SKM-1 (cell line): Measurements from ENCODE around the gene ATF1.
A peak's percentile ranks its signal among the peaks of the same experiment; 100 is the strongest.
"Not testable (repeated sequence)": the region's sequence is repeated elsewhere in the genome, so short reads cannot be mapped to it uniquely, and the experiment has no call there.

ENCODE experiments used
- DNase-seq: peaks from one replicate; lab custom pipeline; 2025; ENCODE audit not compliant: unreplicated experiment; lab: John Stamatoyannopoulos, UW

ATF1 gene

GRCh38 chr12:50790081-50790480 is 26.2 kb downstream of the ATF1 start:
- no peak for DNase-seq

DNA sequence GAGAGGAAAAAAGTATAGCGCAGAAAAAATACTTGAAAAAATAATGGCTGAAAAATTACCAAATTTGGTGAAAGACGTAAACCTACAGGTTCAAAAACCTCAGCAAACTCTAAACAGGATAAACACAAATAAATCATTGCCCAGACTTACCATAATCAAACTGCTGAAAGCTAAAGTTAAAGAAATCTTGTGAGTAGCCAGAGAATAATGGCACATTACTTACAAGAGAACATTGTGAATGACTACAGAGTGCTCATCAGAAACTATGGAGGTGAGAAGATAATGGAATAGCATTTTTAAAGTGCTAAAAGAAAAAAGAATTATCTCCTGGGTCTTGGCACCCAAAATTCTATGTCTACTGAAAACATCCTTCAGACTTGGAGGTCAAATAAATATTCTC is 36.0 kb downstream of the ATF1 start:
- no peak for DNase-seq

DNA sequence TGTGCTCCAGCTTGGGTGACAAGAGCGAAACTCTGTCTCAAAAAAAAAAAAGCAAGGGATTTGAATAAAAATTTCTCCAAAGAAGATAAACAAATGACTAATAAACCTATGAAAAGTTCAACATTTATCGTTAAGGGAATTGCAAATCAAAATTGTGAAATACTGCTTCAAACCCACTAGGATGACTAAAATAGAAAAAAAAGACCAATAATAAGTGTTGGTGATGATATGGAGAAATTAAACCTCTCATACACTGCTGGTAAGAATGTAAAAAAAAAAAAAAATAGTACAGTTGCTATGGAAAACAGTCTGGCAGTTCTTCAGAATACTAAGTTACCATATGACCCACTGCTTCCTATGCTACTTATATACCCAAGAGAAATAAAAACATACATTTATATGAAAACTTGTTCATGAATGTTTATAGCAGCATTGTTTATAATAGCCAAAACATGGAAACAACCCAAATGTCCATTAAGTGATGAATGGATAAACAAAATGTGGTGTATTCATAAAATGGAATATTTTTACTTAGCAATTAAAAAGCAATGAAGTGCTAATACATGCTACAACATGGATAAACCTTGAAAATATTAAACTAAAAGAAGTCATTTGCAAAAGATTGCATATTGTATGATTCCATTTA is 39.5 kb downstream of the ATF1 start:
- no peak for DNase-seq

- DNase-seq: no peak
These were observed 42.3 kb downstream of the ATF1 start for GRCh38 chr12:50806176-50806575.

DNA sequence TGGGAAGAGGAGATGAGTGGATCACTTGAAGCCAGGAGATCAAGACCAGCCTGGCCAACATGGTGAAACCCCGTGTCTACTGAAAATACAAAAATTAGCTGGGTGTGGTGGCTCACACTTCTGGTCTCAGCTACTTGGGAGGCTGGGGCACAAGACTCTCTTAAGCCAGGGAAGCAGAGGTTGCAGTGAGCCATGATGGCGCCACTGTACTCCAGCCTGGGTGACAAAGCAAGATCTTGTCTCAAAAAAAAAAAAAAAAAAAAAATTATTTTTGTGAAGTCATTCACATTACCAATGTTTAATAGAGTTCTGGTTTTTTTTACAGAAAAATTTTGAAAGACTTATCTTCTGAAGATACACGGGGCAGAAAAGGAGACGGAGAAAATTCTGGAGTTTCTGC is 45.2 kb downstream of the ATF1 start:
- not testable (repeated sequence) for DNase-seq

- DNase-seq: not testable (repeated sequence)
These were observed 51.0 kb downstream of the ATF1 start for GRCh38 chr12:50814921-50815320.

DNA sequence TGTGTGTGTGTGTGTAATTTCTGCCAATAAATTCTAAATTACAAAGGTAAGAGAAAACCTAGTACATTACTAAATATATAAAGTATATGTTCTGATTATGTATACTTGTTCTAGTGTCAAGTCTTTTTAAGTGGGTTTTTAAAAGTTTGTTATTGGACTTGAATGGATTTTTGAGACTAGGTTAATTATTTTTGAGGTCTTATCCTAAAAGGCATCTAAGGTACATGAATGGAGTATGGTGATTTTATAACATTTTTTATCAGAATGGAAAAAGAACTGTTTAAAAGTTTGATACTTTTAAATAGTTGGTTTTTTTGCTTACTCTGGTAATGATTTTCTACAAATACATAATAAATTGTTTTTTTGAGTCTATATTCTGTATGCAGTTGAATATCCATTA is 56.3 kb downstream of the ATF1 start:
- no peak for DNase-seq

- no peak for DNase-seq
These were observed 58.2 kb downstream of the ATF1 start for GRCh38 chr12:50822082-50822481.

DNA sequence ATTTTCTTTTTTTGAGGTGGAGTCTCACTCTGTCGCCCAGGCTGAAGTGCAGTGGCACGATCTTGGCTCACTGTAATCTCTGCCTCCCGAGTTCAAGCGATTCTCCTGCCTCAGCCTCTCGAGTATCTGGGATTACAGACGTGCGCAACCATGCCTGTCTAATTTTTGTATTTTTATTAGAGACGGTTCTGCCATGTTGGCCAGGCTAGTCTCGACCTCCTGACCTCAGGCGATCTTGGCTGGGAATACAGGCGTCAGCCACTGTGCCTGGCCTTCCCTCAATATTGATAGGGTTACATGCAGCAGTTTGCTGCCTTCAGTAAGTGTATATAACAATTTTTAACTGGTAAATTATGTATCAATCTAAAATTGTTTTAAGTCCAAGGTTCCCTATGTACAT is 59.8 kb downstream of the ATF1 start:
- not testable (repeated sequence) for DNase-seq

- no peak for DNase-seq
These were observed 61.0 kb downstream of the ATF1 start for GRCh38 chr12:50824914-50825313.

GRCh38 chr12:50825372-50825838 is 61.5 kb downstream of the ATF1 start:
- DNase-seq: peak; percentile 20

- no peak for DNase-seq
These were observed 64.2 kb downstream of the ATF1 start for GRCh38 chr12:50828121-50828520.

- no peak for DNase-seq
These were observed 65.0 kb downstream of the ATF1 start for GRCh38 chr12:50828886-50829285.

DNA sequence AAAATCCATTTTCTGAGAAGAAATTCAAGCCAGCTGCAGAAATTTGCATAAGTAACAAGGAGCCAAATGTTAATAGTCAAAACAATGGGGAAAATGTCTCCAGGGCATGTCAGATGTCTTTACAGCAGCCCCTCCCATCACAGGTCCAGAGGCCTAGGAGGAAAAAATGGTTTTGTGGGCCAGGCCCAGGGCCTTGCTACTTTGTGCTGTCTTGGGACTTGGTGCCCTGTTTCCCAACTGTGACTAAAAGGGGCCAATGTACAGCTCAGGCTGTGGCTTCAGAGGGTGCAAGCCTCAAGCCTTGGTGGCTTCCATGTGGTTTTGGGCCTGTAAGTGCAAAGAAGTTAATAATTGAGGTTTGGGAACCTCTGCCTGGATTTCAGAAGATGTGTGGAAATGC is 69.9 kb downstream of the ATF1 start:
- DNase-seq: not testable (repeated sequence)

DNA sequence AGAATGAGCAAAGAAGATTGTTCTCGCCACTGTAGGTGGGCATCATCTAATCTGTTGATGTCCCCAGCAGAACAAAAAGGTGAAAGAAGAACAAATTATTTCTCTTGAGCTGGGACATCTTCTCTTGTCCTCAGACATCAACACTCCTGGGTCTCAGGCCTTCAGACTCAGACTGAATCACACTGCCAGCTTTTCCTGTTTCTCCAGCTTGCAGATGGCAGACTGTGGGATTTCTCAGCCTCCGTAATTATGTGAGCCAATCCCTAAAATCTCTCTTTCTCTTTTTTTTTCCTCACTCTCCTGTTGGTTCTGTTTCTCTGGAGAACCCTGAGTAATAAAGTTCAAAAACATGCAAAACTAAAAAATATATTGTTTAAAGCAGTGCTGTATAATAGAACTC is 75.1 kb downstream of the ATF1 start:
- DNase-seq: no peak

- no peak for DNase-seq
These were observed 77.0 kb downstream of the ATF1 start for GRCh38 chr12:50840809-50841487.

GRCh38 chr12:50841716-50842531 is 78.0 kb downstream of the ATF1 start:
- no peak for DNase-seq

GRCh38 chr12:50842637-50843493 is 79.0 kb downstream of the ATF1 start, which contains the start of gene TMPRSS12:
Gene TMPRSS12 (plus strand): TSS chr12:50842926. CDS start chr12:50842965, 39 bp downstream.
- DNase-seq: no peak

DNA sequence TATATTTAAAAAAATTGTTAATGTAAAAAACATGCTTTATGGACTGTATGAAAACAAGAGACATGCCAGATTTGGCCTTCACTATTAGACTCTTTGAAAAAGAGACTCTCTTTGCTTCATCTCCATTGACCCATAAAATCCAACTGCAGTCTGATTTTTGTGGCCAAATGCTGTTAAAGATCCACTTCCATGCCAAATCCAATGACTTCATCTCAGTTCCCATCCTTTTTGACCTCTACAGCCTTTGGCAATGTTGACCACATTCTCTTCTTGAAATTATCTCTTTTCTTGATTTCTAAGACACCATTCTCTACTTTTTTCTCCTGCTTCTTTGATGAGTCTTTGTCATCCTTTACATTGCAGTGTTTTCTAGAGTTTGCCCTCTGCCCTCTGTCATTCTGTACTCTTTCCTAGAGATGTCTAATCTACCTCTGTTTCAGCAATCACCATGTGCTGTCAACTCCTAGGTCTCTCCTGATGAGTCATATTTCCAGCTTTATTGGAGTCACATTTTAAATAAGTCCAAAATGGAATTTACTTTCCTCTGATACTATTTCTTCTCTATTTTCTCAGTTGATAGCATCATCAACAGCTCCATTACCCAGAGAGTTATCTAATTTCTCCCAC is 81.2 kb downstream of the ATF1 start:
- no peak for DNase-seq

- no peak for DNase-seq
These were observed 85.1 kb downstream of the ATF1 start for GRCh38 chr12:50848963-50849362.
